Measurements from ENCODE around the gene SDR42E2. TPM values are rescaled to one million over a fixed set of nuclear protein-coding genes. Genes with fewer than 3 reads are reported as not detected.

SDR42E2 gene
- total RNA-seq, 4 donors from 2014 or later = not detected

DNA sequence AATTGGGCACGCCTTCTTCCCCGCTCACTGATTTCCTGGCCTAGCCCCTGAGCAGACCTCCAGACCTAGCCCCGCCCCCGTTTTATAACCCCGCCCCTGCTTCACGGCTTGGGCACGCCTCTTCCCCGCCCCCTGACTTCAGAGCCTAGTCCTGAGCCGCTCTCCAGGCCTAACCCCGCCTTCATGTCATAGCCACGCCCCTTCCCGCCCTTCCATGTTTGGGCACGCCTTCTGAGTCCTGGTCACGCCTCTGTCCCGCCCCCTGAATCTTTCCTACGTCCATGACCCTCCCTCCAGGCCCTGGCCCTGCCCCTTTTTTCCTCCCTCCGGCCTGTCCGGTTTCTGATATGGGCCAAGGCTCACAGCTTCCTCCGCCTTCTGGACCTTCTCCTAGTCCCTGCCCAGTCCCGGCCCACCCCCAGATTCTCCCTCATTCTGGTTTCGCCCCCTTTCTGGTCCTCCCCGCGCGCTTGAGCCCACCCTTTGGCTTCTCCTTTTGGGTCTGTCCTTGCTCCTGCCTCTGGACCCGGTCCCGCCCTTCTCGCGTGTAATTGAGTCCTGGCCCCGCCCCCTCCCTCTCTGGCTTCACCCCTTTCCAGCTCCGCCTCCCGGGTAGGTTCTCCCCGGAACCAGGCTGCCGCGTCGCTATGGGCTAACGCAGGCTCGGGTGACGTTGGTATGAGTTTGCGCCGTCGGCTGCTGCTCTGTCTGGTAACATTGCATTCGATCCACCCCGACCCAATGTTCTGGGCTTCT, 28.6 kb downstream of the SDR42E2 start:
- no peaks in the 10 kb centered on the region for H3K36me3 ChIP-seq
- WGBS, 2 donors (ENCODE audit: low coverage in 1 of 2) = 1% methylated on average over 15 to 30 of the region's 43 CpGs

DNA sequence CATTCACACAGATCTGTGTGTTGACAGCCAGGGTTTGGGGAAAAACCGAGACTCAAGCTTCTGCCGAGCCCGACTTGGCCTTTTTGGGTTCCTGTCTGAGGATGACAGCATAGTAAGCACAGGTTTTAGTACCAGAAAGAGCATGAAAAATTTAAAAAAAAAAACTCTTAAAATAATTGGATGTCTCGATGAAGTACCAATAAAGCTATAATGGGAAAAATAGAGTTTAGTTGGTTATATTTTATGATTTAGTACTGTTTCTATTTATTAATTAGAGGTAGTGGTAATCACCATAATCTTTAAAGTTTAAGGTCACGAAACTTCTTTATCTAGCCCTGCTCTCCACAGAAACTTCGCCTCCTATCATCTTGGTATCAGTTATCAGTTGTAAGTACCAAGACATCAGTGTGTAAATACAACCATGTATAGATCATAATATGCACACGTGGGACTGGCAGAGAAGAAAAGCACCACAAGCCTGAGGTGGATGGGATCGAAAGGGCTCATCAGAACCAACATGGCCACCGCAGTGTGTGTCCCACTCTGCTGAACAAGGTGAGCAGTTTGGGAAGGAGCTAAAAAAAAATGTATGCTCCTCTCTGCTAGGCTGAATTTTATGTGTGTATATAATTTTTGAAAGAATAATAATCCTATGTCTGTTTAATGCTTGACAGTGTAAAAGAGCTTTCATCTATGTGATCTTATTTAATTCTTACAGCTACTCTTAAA, 29.4 kb downstream of the SDR42E2 start:
- peaks cover 0 to 58% (median 11%) of the 10 kb centered on the region in 3 donors for H3K4me1 ChIP-seq
- TF ChIP-seq POLR2A (IDR thresholded peaks at IDR 0.05) (no peak), EP300 (IDR thresholded peaks at IDR 0.05) (no peak)
- 5 to 9% methylated on average over 7 to 9 of the region's 9 CpGs for WGBS, 2 donors (ENCODE audit: low coverage in 1 of 2)

More for the DNA sequence above, 28.6 kb downstream of the SDR42E2 start:
- H3K27ac ChIP-seq = peak overlapping the region; percentile 67 to 98 (median 93)
- H3K4me3 ChIP-seq = peak overlapping the region; percentile 19 to 87
- H3K27me3 ChIP-seq = no peaks in the 10 kb centered on the region
- H3K9me3 ChIP-seq = no peaks in the 10 kb centered on the region
- TF ChIP-seq POLR2AphosphoS5 (IDR thresholded peaks at IDR 0.05) (peak; percentile 97), POLR2A (IDR thresholded peaks at IDR 0.05) (peak; percentile 84 to 93), EP300 (IDR thresholded peaks at IDR 0.05) (no peak)
- TF ChIP-seq, protein P1, sequence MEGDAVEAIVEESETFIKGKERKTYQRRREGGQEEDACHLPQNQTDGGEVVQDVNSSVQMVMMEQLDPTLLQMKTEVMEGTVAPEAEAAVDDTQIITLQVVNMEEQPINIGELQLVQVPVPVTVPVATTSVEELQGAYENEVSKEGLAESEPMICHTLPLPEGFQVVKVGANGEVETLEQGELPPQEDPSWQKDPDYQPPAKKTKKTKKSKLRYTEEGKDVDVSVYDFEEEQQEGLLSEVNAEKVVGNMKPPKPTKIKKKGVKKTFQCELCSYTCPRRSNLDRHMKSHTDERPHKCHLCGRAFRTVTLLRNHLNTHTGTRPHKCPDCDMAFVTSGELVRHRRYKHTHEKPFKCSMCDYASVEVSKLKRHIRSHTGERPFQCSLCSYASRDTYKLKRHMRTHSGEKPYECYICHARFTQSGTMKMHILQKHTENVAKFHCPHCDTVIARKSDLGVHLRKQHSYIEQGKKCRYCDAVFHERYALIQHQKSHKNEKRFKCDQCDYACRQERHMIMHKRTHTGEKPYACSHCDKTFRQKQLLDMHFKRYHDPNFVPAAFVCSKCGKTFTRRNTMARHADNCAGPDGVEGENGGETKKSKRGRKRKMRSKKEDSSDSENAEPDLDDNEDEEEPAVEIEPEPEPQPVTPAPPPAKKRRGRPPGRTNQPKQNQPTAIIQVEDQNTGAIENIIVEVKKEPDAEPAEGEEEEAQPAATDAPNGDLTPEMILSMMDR (IDR thresholded peaks at IDR 0.05) = no peak
- ATAC-seq = peak; percentile 82
- peaks cover 0 to 51% (median 11%) of the 10 kb centered on the region in 3 donors for H3K4me1 ChIP-seq

DNA sequence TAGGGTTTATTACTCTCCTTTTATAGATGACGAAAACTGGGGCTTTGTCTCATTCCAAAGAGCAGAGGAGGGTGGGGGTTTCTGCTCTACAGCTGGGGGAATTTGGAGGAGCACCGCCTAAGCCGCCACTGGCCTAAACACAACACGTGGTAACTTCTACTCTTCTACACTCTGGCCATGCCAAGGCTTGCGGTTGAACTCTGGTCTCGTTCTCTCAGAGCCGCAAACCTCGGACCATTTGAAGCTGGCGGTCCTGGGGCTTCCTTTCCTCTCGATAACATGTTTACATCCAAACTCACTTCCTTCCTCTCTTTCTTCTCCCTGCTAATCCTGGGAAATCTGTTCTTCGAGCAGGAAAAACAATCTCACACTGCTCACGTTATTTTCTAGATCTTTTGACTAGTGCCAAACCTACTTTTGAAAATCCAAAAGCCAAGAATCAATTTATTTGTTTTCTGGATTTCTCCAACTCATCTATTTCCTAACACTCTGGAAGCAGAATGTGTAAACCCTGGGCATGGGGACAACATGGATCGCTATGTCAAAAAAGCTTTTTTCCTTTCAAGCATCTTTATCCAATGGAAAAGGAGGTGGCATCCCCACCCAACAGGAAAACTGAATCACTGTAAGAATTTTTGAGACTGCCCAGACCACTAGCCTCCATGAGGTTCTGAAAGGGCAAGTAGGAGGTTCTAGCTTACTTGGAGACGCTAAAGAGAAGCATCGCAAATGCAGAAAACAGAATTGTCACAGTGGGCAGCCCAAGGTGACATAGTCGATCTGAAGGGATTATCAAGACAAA, 30.2 kb downstream of the SDR42E2 start:
- ATAC-seq = peak; percentile 27
- 14 to 18% methylated on average over 14 to 15 of the region's 16 CpGs for WGBS, 2 donors (ENCODE audit: low coverage in 1 of 2)
- no peaks in the 10 kb centered on the region for H3K9me3 ChIP-seq
- no peaks in the 10 kb centered on the region for H3K27me3 ChIP-seq
- TF ChIP-seq POLR2A (IDR thresholded peaks at IDR 0.05) = no peak
- TF ChIP-seq POLR2AphosphoS5 (IDR thresholded peaks at IDR 0.05) = peak; percentile 4
- peak overlapping the region; percentile 67 to 98 (median 93) for H3K27ac ChIP-seq
- H3K36me3 ChIP-seq = no peaks in the 10 kb centered on the region
- peak overlapping the region; percentile 19 to 87 for H3K4me3 ChIP-seq
- peaks cover 0 to 58% (median 11%) of the 10 kb centered on the region in 3 donors for H3K4me1 ChIP-seq

More for the DNA sequence above, 29.4 kb downstream of the SDR42E2 start:
- no peak for ATAC-seq
- H3K4me3 ChIP-seq = peak overlapping the region; percentile 19 to 87
- H3K27me3 ChIP-seq = no peaks in the 10 kb centered on the region
- H3K36me3 ChIP-seq = no peaks in the 10 kb centered on the region
- H3K27ac ChIP-seq = peak overlapping the region; percentile 67 to 98 (median 93)
- H3K9me3 ChIP-seq = no peaks in the 10 kb centered on the region

DNA sequence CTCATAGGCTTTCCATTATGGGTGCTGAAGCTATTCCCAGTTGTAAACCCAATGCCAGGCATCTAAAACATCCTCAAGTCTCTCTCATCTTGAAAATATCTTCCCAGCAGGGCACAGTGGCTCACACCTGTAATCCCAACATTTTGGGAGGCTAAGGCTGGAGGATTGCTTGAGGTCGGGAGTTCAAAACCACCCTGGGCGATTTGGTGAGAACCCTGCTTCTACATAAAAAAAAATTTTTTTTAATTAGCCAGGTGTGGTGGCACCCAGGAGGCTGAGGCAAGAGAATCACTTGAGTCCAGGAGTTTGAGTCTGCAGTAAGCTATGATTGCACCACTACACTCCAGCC, 30.7 kb downstream of the SDR42E2 start:
- Histone ChIP-seq H3K4me1 (peaks cover 0 to 58% (median 11%) of the 10 kb centered on the region in 3 donors), H3K36me3 (no peaks in the 10 kb centered on the region), H3K9me3 (no peaks in the 10 kb centered on the region), H3K27ac (peak overlapping the region; percentile 67 to 98 (median 93)), H3K4me3 (no peak overlapping the region), H3K27me3 (no peaks in the 10 kb centered on the region)
- 87 to 100% methylated on average over 2 of the region's 2 CpGs for WGBS, 2 donors (ENCODE audit: low coverage in 1 of 2)
- no peak for ATAC-seq
- TF ChIP-seq POLR2AphosphoS5 (IDR thresholded peaks at IDR 0.05) (no peak), POLR2A (IDR thresholded peaks at IDR 0.05) (no peak), EP300 (IDR thresholded peaks at IDR 0.05) (no peak)
- TF ChIP-seq, protein P1 (IDR thresholded peaks at IDR 0.05) = no peak

DNA sequence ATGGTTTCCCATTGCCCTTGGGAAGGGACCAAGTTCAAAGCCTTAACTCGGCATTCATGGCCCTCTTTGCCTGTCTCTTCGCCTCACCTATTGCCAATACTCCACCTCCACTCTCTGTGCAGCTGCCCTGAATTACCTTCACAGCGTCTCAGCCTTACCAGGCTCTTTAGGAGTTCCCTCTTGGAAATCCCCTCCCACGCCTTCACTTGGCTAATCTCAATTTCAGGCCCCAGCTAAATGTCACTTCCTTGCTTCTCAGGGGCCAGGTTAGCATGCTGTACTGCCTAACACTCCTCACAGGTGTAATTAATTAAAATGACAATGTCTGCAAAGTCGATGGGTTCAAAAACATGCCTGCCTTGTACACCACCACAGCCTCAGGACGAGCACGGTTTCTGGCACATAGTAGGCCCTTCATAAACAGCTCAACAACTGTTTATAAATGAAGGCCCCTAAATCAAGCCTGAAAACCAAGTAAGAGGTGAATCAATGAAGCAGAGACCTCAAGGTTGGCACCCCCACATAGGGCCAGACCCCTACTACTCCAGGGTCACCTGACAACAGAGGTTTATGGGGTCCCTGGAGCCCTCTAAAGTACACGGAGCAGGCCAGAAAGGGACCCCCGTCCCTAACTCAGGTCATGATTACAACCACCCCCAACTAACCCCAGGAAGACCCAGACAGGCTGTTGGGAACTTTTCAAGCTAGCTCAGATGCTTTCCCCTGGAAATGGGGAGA, 32.6 kb downstream of the SDR42E2 start:
- no peaks in the 10 kb centered on the region for H3K9me3 ChIP-seq
- TF ChIP-seq EP300 (IDR thresholded peaks at IDR 0.05) (no peak), POLR2AphosphoS5 (IDR thresholded peaks at IDR 0.05) (no peak), POLR2A (IDR thresholded peaks at IDR 0.05) (no peak)
- TF ChIP-seq, protein P1 (IDR thresholded peaks at IDR 0.05) = no peak
- no peak overlapping the region for H3K4me3 ChIP-seq
- H3K36me3 ChIP-seq = no peaks in the 10 kb centered on the region
- no peak for ATAC-seq
- peaks cover 0 to 56% (median 9%) of the 10 kb centered on the region in 3 donors for H3K4me1 ChIP-seq
- peak overlapping the region; percentile 76 to 95 (median 84) for H3K27ac ChIP-seq
- no peaks in the 10 kb centered on the region for H3K27me3 ChIP-seq
- WGBS, 2 donors (ENCODE audit: low coverage in 1 of 2) = 81 to 83% methylated on average over 2 to 6 of the region's 9 CpGs
